ENCODE results near the gene ISCU. TPM values are rescaled to one million over a fixed set of nuclear protein-coding genes. Genes with fewer than 3 reads are reported as not detected.
"Not testable (repeated sequence)": the region's sequence is repeated elsewhere in the genome, so short reads cannot be mapped to it uniquely, and the experiment has no call there.

Gene ISCU
- total RNA-seq, 4 donors from 2014 or later: 207 to 257 (median 242) TPM

DNA sequence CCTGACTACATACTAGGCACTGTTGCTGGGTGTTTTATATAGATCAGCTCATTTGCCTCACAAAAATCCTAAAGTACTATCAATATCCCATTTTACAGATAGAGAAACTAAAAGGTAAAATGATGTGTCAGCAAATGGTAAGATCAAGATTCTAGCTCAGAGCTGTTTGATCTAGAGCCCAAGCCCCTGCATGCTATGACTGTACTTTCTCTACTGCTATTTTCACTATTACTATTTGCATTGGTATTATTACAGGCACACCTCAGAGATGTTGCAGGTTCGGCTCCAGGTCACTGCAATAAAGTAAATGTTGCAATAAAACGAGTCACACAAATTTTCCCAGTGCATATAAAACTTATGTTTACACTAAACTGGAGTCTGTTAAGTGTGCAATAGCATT lies 10.9 kb downstream of the ISCU start:
- peaks cover 8 to 19% (median 18%) of the 10 kb centered on the region in 4 donors for H3K36me3 ChIP-seq
- no peak overlapping the region for H3K27ac ChIP-seq (replicated peaks in 1 of 4)
- no peaks in the 10 kb centered on the region for H3K9me3 ChIP-seq
- DNase-seq (ENCODE audit: extremely low spot score): no peak
- 75% methylated on average over 2 of the region's 2 CpGs for WGBS
- intact Hi-C loops (cut with DNase I): no loop called here
- TF ChIP-seq EP300 (IDR thresholded peaks at IDR 0.05) (no peak), POLR2AphosphoS5 (IDR thresholded peaks at IDR 0.05) (no peak), POLR2A (IDR thresholded peaks at IDR 0.05; ENCODE audit: low read depth) (no peak)
- TF ChIP-seq, protein P1, sequence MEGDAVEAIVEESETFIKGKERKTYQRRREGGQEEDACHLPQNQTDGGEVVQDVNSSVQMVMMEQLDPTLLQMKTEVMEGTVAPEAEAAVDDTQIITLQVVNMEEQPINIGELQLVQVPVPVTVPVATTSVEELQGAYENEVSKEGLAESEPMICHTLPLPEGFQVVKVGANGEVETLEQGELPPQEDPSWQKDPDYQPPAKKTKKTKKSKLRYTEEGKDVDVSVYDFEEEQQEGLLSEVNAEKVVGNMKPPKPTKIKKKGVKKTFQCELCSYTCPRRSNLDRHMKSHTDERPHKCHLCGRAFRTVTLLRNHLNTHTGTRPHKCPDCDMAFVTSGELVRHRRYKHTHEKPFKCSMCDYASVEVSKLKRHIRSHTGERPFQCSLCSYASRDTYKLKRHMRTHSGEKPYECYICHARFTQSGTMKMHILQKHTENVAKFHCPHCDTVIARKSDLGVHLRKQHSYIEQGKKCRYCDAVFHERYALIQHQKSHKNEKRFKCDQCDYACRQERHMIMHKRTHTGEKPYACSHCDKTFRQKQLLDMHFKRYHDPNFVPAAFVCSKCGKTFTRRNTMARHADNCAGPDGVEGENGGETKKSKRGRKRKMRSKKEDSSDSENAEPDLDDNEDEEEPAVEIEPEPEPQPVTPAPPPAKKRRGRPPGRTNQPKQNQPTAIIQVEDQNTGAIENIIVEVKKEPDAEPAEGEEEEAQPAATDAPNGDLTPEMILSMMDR (IDR thresholded peaks at IDR 0.05): no peak
- H3K4me3 ChIP-seq: no peak overlapping the region
- peaks cover 0 to 3% (median 0%) of the 10 kb centered on the region in 4 donors for H3K4me1 ChIP-seq
- no peaks in the 10 kb centered on the region for H3K27me3 ChIP-seq

DNA sequence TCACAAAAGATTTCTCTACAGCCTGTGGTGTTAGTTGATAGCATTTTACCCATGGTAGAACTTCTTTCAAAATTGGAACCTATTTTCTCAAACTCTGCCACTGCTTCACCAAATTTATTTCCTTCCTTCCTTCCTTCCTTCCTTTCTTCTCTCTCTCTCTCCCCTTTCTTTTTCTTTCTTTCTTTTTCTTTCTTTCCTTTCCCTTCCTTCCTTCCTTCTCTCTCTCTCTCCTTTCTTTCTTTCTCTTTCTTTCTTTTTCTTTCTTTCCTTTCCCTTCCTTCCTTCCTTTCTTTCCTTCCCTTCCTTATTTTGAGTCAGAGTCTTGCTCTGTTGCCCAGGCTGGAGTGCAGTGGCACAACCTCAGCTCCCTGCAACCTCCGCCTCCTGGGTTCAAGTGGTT lies 11.9 kb downstream of the ISCU start:
- DNase-seq (ENCODE audit: extremely low spot score); intact Hi-C loops (cut with DNase I): not testable (repeated sequence)

DNA sequence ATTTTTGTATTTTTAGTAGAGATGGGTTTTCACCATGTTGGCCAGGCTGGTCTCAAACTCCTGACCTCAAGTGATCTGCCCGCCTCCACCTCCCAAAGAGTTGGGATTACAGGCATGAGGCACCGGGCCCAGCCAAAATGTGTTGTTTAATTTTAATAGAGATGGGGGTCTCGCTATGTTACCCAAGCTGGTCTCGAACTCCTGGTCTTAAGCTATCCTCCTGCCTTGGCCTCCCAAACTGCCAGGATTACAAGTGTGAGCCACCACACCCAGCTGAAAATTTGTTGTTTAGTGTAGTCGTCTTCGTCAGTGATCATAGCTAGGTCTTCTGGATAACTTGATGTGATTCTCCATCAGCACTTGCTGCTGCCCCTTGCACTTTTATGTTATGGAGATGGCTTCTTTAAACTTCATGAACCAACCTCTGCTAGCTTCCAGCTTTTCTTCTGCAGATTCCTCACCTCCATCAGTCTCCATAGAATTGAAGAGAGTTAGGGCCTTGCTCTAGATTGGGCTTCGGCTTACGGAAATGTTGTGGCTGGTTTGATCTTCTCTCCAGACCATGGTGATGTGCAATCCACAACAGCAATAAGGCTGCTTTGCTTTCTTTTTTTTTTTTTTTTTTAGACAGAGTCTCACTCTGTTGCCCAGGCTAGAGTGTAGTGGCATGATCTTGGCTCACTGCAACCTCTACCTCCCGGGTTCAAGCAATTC lies 13.0 kb downstream of the ISCU start:
- H3K9me3 ChIP-seq: no peaks in the 10 kb centered on the region
- intact Hi-C loops (cut with DNase I): no loop called here
- WGBS: 95% methylated on average over 9 of the region's 9 CpGs
- no peak overlapping the region for H3K4me3 ChIP-seq
- no peaks in the 10 kb centered on the region for H3K27me3 ChIP-seq
- DNase-seq (ENCODE audit: extremely low spot score): no peak
- H3K36me3 ChIP-seq: no peaks in the 10 kb centered on the region
- H3K27ac ChIP-seq (replicated peaks in 1 of 4): no peak overlapping the region
- peaks cover 0 to 8% (median 3%) of the 10 kb centered on the region in 4 donors for H3K4me1 ChIP-seq
- TF ChIP-seq POLR2A (IDR thresholded peaks at IDR 0.05; ENCODE audit: low read depth) (no peak), EP300 (IDR thresholded peaks at IDR 0.05) (no peak), POLR2AphosphoS5 (IDR thresholded peaks at IDR 0.05) (no peak)
- TF ChIP-seq, protein P1 (IDR thresholded peaks at IDR 0.05): no peak

More for the DNA sequence above, 11.9 kb downstream of the ISCU start:
- H3K36me3 ChIP-seq; H3K27me3 ChIP-seq; H3K9me3 ChIP-seq; H3K4me1 ChIP-seq; H3K4me3 ChIP-seq; H3K27ac ChIP-seq (replicated peaks in 1 of 4): not testable (repeated sequence)
- 100% methylated on average over 1 of the region's 1 CpG for WGBS

DNA sequence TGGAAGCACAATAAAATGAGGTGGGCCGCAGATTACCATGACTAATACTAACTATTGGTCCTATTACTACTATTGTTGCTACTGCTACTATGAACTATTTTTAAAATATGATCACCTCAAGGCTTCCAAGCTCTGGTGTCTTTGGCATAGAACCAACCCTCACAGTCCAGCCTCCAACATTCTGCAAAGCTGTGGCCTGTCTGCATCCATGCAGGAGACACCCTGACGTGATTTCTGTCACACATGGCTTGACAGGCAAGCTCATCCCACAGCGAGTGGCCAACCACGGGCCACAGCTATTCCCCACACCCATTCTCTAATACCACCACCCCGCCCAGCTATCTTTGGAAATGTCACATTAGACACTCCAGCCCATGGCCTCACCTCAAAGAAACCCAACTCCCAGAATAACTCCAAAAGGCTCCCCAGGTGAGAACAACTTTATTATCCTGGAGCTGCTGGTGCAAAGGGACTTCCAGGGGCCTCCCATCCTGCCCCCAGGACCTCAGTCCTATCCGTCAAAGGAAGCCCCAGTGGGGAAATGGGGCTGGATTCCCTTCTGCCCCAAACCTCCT lies 14.4 kb downstream of the ISCU start:
- intact Hi-C loops (cut with DNase I): no loop called here
- 76% methylated on average over 6 of the region's 6 CpGs for WGBS
- H3K27ac ChIP-seq (replicated peaks in 1 of 4): no peak overlapping the region
- H3K36me3 ChIP-seq: no peaks in the 10 kb centered on the region
- no peaks in the 10 kb centered on the region for H3K9me3 ChIP-seq
- TF ChIP-seq POLR2AphosphoS5 (IDR thresholded peaks at IDR 0.05) (no peak), POLR2A (IDR thresholded peaks at IDR 0.05; ENCODE audit: low read depth) (no peak), EP300 (IDR thresholded peaks at IDR 0.05) (no peak)
- TF ChIP-seq, protein P1 (IDR thresholded peaks at IDR 0.05): no peak
- H3K4me3 ChIP-seq: no peak overlapping the region
- peaks cover 0 to 19% (median 8%) of the 10 kb centered on the region in 4 donors for H3K4me1 ChIP-seq
- DNase-seq (ENCODE audit: extremely low spot score): no peak
- H3K27me3 ChIP-seq: no peaks in the 10 kb centered on the region

DNA sequence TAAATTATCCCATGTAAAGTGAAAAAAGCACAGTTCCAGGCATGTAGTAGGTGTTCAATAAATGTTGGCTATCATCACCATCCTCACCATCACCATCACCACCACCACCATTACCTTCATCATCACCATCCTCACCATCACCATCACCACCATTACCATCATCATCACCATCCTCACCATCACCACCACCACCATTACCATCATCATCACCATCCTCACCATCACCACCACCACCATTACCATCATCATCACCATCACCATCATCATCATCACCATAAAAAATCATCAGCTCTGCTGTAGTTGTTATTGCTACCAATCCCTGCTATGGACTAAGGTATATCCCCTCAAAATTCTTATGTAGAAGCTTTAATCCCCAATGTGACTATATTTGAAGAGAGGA lies 15.1 kb downstream of the ISCU start:
- no peak overlapping the region for H3K27ac ChIP-seq (replicated peaks in 1 of 4)
- H3K9me3 ChIP-seq: no peaks in the 10 kb centered on the region
- no peak for DNase-seq (ENCODE audit: extremely low spot score)
- intact Hi-C loops (cut with DNase I): no loop called here
- TF ChIP-seq EP300 (IDR thresholded peaks at IDR 0.05) (no peak), POLR2A (IDR thresholded peaks at IDR 0.05; ENCODE audit: low read depth) (no peak), POLR2AphosphoS5 (IDR thresholded peaks at IDR 0.05) (no peak)
- TF ChIP-seq, protein P1 (IDR thresholded peaks at IDR 0.05): no peak
- H3K4me3 ChIP-seq: no peak overlapping the region
- H3K4me1 ChIP-seq: peaks cover 0 to 22% (median 10%) of the 10 kb centered on the region in 4 donors
- no peaks in the 10 kb centered on the region for H3K27me3 ChIP-seq
- no peaks in the 10 kb centered on the region for H3K36me3 ChIP-seq

All from esophagus muscularis mucosa (tissue), 4 donors.